ENCODE results near the gene OR10G2. TPM values are rescaled to one million over a fixed set of nuclear protein-coding genes. Genes with fewer than 3 reads are reported as not detected.

Gene OR10G2
- total and polyA plus RNA-seq, 2 experiments from 2014 or later, result not detected

DNA sequence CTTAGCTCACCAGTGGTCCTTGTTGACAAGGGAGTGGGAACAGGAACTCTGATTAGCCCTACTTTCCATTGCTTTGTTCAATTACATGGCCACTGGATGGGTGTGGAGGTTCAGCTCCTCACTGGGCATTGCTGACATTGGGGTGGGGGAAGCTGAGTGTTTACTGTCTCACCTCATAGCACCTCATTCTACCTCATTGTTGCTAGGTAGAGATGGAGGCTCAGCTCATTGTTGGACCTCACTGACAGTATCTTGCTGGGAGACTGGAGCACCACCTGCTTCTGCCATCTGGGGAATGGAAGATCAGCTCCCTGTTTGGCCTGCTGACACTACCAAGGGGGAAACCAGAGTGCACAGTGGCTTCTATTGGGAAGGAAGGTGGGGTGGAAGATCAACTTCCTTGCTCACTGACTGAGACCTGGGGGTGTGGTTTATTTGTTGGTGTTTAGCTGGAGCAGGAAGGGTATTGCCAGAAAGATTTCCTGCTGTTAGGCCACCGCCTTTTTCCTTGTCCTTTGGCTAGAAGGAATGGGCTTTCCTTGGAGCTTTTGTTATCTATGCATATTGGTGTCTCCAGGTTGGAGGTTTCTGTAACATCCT, 17.6 kb upstream of the OR10G2 start:
- H3K27ac Mint-ChIP-seq, result peak overlapping the region; percentile 27; the same call in 1 of the 2 replicates
- no peaks in the 10 kb centered on the region for H3K27me3 Mint-ChIP-seq (ENCODE audit: insufficient read depth, low read depth, poor library complexity)
- Histone ChIP-seq H3K36me3 (ENCODE audit: insufficient read depth) (no peaks in the 10 kb centered on the region), H3K27ac (ENCODE audit: low read depth) (no peak overlapping the region), H3K4me1 (ENCODE audit: insufficient read depth) (0 out of 2 replicates have a peak, but pooled peaks cover 5% of the 10 kb centered on the region), H3K4me2 (no peak overlapping the region), H2AFZ (peak overlapping the region; percentile 91), H3K27me3 (ENCODE audit: insufficient read depth) (no peaks in the 10 kb centered on the region), H3K9me2 (ENCODE audit: insufficient read depth) (peaks cover 10% of the 10 kb centered on the region), H3K4me3 (no peak overlapping the region), H3K79me2 (replicated peaks; ENCODE audit: insufficient read depth) (no peaks in the 10 kb centered on the region), H4K20me1 (replicated peaks; ENCODE audit: insufficient read depth) (no peaks in the 10 kb centered on the region), H3F3A (replicated peaks; ENCODE audit: low read depth) (no peaks in the 10 kb centered on the region)
- no peaks in the 10 kb centered on the region for H3K36me3 Mint-ChIP-seq (ENCODE audit: low read depth)
- no peaks in the 10 kb centered on the region for H3K9me3 Mint-ChIP-seq
- no peak overlapping the region for H3K4me3 Mint-ChIP-seq
- ATAC-seq, result peak; percentile 55
- peak; percentile 30 for DNase-seq (ENCODE audit: low spot score)
- H3K4me1 Mint-ChIP-seq, result peaks cover 8% of the 10 kb centered on the region
- TF ChIP-seq EZH2 (IDR thresholded peaks at IDR 0.05; ENCODE audit: low read depth, unreplicated experiment) (no peak), JUNB (IDR thresholded peaks at IDR 0.05; ENCODE audit: unreplicated experiment) (no peak)

DNA sequence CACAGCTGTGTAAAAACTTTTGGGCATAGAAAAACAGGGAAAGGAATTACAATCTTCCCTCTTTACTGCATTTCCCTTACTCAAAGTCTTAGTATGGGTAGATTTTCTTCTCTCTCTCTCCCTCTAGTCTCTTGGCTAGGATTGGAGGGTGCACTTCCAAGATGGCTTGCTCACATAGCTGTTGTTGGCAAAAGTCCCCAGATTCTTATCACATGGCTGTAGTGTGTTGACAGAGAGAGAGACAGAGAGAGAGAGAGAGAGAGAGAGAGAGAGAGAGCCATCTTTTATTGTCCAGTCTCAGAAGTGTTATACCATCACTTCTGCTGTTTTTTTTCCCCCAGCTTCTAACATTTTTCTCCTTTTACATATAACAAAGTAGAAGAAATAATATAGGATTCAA, 12.6 kb upstream of the OR10G2 start:
- Histone ChIP-seq H3K9me2 (ENCODE audit: insufficient read depth) (peaks cover 9% of the 10 kb centered on the region), H2AFZ (no peak overlapping the region; the same call in 1 of the 2 replicates), H3F3A (replicated peaks; ENCODE audit: low read depth) (no peaks in the 10 kb centered on the region), H3K4me2 (no peak overlapping the region), H3K79me2 (replicated peaks; ENCODE audit: insufficient read depth) (no peaks in the 10 kb centered on the region), H4K20me1 (replicated peaks; ENCODE audit: insufficient read depth) (no peaks in the 10 kb centered on the region), H3K27ac (ENCODE audit: low read depth) (no peak overlapping the region), H3K27me3 (ENCODE audit: insufficient read depth) (no peaks in the 10 kb centered on the region), H3K36me3 (ENCODE audit: insufficient read depth) (no peaks in the 10 kb centered on the region), H3K4me1 (ENCODE audit: insufficient read depth) (peaks cover 14% of the 10 kb centered on the region), H3K4me3 (no peak overlapping the region)
- H3K4me3 Mint-ChIP-seq, result no peak overlapping the region
- DNase-seq (ENCODE audit: low spot score) (no peak), ATAC-seq (no peak)
- no peaks in the 10 kb centered on the region for H3K36me3 Mint-ChIP-seq (ENCODE audit: low read depth)
- no peaks in the 10 kb centered on the region for H3K27me3 Mint-ChIP-seq (ENCODE audit: insufficient read depth, low read depth, poor library complexity)
- H3K9me3 Mint-ChIP-seq, result no peaks in the 10 kb centered on the region
- peaks cover 19% of the 10 kb centered on the region for H3K4me1 Mint-ChIP-seq
- no peak overlapping the region for H3K27ac Mint-ChIP-seq
- TF ChIP-seq, protein P1, sequence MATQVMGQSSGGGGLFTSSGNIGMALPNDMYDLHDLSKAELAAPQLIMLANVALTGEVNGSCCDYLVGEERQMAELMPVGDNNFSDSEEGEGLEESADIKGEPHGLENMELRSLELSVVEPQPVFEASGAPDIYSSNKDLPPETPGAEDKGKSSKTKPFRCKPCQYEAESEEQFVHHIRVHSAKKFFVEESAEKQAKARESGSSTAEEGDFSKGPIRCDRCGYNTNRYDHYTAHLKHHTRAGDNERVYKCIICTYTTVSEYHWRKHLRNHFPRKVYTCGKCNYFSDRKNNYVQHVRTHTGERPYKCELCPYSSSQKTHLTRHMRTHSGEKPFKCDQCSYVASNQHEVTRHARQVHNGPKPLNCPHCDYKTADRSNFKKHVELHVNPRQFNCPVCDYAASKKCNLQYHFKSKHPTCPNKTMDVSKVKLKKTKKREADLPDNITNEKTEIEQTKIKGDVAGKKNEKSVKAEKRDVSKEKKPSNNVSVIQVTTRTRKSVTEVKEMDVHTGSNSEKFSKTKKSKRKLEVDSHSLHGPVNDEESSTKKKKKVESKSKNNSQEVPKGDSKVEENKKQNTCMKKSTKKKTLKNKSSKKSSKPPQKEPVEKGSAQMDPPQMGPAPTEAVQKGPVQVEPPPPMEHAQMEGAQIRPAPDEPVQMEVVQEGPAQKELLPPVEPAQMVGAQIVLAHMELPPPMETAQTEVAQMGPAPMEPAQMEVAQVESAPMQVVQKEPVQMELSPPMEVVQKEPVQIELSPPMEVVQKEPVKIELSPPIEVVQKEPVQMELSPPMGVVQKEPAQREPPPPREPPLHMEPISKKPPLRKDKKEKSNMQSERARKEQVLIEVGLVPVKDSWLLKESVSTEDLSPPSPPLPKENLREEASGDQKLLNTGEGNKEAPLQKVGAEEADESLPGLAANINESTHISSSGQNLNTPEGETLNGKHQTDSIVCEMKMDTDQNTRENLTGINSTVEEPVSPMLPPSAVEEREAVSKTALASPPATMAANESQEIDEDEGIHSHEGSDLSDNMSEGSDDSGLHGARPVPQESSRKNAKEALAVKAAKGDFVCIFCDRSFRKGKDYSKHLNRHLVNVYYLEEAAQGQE (IDR thresholded peaks at IDR 0.05; ENCODE audit: unreplicated experiment), result no peak
- TF ChIP-seq, protein P2, sequence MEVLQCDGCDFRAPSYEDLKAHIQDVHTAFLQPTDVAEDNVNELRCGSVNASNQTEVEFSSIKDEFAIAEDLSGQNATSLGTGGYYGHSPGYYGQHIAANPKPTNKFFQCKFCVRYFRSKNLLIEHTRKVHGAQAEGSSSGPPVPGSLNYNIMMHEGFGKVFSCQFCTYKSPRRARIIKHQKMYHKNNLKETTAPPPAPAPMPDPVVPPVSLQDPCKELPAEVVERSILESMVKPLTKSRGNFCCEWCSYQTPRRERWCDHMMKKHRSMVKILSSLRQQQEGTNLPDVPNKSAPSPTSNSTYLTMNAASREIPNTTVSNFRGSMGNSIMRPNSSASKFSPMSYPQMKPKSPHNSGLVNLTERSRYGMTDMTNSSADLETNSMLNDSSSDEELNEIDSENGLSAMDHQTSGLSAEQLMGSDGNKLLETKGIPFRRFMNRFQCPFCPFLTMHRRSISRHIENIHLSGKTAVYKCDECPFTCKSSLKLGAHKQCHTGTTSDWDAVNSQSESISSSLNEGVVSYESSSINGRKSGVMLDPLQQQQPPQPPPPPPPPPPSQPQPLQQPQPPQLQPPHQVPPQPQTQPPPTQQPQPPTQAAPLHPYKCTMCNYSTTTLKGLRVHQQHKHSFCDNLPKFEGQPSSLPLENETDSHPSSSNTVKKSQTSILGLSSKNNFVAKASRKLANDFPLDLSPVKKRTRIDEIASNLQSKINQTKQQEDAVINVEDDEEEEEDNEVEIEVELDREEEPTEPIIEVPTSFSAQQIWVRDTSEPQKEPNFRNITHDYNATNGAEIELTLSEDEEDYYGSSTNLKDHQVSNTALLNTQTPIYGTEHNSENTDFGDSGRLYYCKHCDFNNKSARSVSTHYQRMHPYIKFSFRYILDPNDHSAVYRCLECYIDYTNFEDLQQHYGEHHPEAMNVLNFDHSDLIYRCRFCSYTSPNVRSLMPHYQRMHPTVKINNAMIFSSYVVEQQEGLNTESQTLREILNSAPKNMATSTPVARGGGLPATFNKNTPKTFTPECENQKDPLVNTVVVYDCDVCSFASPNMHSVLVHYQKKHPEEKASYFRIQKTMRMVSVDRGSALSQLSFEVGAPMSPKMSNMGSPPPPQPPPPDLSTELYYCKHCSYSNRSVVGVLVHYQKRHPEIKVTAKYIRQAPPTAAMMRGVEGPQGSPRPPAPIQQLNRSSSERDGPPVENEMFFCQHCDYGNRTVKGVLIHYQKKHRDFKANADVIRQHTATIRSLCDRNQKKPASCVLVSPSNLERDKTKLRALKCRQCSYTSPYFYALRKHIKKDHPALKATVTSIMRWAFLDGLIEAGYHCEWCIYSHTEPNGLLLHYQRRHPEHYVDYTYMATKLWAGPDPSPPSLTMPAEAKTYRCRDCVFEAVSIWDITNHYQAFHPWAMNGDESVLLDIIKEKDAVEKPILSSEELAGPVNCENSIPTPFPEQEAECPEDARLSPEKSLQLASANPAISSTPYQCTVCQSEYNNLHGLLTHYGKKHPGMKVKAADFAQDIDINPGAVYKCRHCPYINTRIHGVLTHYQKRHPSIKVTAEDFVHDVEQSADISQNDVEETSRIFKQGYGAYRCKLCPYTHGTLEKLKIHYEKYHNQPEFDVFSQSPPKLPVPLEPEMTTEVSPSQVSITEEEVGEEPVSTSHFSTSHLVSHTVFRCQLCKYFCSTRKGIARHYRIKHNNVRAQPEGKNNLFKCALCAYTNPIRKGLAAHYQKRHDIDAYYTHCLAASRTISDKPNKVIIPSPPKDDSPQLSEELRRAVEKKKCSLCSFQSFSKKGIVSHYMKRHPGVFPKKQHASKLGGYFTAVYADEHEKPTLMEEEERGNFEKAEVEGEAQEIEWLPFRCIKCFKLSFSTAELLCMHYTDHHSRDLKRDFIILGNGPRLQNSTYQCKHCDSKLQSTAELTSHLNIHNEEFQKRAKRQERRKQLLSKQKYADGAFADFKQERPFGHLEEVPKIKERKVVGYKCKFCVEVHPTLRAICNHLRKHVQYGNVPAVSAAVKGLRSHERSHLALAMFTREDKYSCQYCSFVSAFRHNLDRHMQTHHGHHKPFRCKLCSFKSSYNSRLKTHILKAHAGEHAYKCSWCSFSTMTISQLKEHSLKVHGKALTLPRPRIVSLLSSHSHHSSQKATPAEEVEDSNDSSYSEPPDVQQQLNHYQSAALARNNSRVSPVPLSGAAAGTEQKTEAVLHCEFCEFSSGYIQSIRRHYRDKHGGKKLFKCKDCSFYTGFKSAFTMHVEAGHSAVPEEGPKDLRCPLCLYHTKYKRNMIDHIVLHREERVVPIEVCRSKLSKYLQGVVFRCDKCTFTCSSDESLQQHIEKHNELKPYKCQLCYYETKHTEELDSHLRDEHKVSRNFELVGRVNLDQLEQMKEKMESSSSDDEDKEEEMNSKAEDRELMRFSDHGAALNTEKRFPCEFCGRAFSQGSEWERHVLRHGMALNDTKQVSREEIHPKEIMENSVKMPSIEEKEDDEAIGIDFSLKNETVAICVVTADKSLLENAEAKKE (CRISPR knock-in tag; IDR thresholded peaks at IDR 0.05), result no peak
- no peak for TF ChIP-seq JUNB (IDR thresholded peaks at IDR 0.05; ENCODE audit: unreplicated experiment)
- TF ChIP-seq, protein P3, sequence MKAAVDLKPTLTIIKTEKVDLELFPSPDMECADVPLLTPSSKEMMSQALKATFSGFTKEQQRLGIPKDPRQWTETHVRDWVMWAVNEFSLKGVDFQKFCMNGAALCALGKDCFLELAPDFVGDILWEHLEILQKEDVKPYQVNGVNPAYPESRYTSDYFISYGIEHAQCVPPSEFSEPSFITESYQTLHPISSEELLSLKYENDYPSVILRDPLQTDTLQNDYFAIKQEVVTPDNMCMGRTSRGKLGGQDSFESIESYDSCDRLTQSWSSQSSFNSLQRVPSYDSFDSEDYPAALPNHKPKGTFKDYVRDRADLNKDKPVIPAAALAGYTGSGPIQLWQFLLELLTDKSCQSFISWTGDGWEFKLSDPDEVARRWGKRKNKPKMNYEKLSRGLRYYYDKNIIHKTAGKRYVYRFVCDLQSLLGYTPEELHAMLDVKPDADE (IDR thresholded peaks at IDR 0.05), result no peak
- TF ChIP-seq, protein P4, sequence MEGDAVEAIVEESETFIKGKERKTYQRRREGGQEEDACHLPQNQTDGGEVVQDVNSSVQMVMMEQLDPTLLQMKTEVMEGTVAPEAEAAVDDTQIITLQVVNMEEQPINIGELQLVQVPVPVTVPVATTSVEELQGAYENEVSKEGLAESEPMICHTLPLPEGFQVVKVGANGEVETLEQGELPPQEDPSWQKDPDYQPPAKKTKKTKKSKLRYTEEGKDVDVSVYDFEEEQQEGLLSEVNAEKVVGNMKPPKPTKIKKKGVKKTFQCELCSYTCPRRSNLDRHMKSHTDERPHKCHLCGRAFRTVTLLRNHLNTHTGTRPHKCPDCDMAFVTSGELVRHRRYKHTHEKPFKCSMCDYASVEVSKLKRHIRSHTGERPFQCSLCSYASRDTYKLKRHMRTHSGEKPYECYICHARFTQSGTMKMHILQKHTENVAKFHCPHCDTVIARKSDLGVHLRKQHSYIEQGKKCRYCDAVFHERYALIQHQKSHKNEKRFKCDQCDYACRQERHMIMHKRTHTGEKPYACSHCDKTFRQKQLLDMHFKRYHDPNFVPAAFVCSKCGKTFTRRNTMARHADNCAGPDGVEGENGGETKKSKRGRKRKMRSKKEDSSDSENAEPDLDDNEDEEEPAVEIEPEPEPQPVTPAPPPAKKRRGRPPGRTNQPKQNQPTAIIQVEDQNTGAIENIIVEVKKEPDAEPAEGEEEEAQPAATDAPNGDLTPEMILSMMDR (conservative IDR thresholded peaks at IDR 0.05; ENCODE audit: low read depth in 2 of 2), result no peak
- TF ChIP-seq POLR2AphosphoS5 (IDR thresholded peaks at IDR 0.05; ENCODE audit: low read depth), result no peak
- no peak for TF ChIP-seq STAT1 (IDR thresholded peaks at IDR 0.05; ENCODE audit: unreplicated experiment)

Measured in GM23338 (cell line).